HG02642 (cell line): ENCODE results near the gene AJM1.
A peak's percentile ranks its signal among the peaks of the same experiment; 100 is the strongest.
"Not testable (repeated sequence)": the region's sequence is repeated elsewhere in the genome, so short reads cannot be mapped to it uniquely, and the experiment has no call there.

Experiments
- ATAC-seq: cut with Tn5 transposase; IDR thresholded peaks from one replicate; pipeline ENCODE4 v1.9.1; 2021; ENCODE audit warnings: mild to moderate bottlenecking; ENCODE audit not compliant: unreplicated experiment, poor library complexity

AJM1 gene

GRCh38 chr9:136843159-136843800, 1.0 kb downstream of the AJM1 start:
- ATAC-seq: not testable (repeated sequence)

DNA sequence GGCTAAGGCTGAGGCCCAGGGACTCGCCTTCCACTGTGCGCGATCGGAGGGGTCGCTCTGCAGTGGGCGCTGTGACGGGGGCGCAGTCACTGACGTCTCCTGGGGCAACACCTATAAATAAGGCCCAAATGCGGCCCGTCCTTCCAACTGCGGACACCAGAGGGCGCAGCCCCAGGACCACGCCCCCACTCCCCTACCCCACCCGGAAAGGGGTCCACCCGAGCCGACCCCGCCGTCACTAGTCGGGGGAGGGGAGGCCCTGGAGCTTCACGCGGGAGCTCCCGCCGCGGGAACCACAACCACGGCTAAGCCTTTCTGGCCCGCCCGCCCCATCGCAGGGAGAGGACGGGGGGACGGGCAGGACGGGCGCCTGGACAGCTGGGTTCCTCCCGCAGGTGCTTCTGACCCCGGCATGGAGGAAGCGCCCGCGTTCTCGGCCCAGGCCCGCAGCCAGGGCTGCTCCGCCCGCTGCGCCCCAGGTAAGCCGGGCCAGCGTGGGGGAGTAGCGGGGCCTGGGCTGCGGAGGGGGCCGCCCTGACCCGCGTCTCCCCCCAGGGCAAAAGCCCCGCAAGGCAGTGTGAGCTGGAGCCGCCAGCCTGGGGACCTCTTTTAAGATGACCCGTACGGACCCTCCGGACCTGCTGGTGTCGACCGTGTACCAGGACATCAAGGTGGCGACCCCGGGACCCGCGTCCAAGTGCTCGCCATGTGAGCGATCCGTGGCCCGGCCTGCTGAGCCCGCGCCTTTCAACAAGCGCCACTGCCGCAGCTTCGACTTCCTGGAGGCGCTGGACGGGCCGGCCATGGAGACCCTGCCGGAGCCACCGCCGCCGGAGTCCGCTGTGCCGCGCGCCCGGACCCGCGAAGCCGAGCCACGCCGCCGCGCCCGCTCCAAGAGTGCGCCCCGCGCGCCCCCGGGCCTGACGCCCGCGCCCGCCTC, 1.8 kb downstream of the AJM1 start:
- not testable (repeated sequence) for ATAC-seq

GRCh38 chr9:136844761-136845464, 2.6 kb downstream of the AJM1 start:
- ATAC-seq: no peak

- no peak for ATAC-seq
These were observed 3.4 kb downstream of the AJM1 start for GRCh38 chr9:136845465-136846260.

- no peak for ATAC-seq
These were observed 4.3 kb downstream of the AJM1 start for GRCh38 chr9:136846376-136847087.

GRCh38 chr9:136847088-136847825, 5.0 kb downstream of the AJM1 start:
- no peak for ATAC-seq

GRCh38 chr9:136847826-136848392, 5.6 kb downstream of the AJM1 start:
- no peak for ATAC-seq

- no peak for ATAC-seq
These were observed 6.2 kb downstream of the AJM1 start for GRCh38 chr9:136848393-136849037.

DNA sequence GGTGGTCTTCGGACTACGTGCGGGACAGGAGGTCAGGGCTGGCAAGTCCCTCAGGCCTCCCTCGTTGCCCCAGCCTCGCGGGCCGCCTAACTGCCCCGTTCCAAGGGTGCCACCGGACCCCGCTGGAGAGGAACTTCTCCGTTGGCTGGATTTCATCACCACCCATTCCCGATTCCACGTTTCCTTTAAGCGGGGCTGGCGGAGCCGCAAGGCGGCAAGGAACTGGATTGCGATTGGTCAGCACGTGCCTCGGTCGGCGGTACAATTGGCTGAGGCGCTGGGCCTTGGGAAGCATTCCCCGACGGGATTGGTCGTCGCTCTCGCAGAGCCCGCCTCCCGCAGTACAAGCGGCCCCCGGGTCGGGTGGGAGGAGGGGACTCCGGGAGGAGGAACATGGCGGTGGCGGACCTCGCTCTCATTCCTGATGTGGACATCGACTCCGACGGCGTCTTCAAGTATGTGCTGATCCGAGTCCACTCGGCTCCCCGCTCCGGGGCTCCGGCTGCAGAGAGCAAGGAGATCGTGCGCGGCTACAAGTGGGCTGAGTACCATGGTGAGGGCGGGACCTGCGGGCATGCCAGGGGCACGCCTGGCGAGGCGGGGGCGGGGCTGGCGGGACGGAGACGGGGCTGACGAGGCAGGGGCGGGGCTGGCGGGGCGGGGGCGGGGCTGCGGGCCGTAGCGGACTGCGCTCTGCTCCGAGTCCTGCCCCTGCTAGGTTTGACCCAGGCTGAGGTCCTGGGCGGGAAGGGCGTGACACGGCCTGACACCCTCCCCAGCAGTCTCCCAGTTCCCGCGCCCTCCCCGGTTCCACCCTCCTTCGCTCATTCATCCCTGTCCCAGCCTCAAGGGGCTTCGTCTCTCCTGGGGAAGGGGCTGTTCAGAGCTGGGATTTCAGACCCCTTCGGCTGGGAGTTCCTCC, 7.0 kb downstream of the AJM1 start, which contains the start of gene PHPT1:
PHPT1 (plus strand) TSS at position 372 of the 922 bp plus-strand sequence; CDS start at position 394, 22 bp downstream.
- peak; percentile 85 for ATAC-seq

GRCh38 chr9:136849960-136850865, 7.9 kb downstream of the AJM1 start:
- ATAC-seq: no peak

DNA sequence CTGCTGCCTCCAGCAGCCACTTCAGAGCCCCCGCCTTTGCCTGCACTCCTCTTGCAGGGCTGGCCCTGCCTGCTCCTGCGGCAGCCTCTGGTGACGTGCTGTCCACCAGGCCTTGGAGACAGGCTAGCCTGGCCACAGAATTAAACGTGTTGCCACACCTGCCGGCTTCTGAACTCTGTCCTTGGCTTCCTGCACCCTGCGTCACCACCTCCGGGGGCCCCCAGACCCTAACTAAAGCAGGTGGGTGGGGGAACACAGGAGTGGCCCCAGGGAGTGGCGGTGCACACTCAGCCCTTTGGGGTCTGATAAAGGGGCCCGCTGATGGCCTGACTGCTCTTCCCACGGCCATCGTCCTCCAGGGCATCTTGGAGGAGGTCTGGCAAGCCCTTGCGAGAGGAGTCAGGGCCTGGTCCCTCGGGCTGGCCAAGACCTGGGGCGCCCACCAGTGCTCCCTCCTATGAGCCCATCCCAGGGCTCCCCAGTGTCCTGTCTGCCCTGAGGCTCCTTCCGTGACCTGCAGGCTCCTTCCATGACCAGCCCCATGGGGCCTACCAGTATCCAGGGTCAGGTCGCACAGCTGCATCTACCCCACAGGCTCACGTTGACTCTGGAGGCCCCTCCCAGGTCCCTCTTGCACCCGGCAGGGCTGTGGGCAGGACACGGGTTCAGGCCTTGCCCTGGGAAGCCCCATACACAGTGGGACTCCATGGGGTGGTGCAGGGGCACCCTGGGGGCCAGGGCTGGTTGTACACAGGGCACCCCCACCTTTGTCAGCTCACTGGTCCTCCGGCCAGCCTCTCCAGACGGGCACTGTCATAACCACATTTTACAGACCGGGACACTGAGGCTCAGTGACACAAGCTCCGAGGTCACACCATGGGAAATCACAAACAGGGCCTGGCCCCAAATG, 8.8 kb downstream of the AJM1 start:
- no peak for ATAC-seq

- ATAC-seq: no peak
These were observed 9.8 kb downstream of the AJM1 start, which contains the start of gene MAMDC4 for GRCh38 chr9:136851941-136852663. Gene MAMDC4 (plus strand): TSS chr9:136852346. CDS start chr9:136852417, 71 bp downstream.

DNA sequence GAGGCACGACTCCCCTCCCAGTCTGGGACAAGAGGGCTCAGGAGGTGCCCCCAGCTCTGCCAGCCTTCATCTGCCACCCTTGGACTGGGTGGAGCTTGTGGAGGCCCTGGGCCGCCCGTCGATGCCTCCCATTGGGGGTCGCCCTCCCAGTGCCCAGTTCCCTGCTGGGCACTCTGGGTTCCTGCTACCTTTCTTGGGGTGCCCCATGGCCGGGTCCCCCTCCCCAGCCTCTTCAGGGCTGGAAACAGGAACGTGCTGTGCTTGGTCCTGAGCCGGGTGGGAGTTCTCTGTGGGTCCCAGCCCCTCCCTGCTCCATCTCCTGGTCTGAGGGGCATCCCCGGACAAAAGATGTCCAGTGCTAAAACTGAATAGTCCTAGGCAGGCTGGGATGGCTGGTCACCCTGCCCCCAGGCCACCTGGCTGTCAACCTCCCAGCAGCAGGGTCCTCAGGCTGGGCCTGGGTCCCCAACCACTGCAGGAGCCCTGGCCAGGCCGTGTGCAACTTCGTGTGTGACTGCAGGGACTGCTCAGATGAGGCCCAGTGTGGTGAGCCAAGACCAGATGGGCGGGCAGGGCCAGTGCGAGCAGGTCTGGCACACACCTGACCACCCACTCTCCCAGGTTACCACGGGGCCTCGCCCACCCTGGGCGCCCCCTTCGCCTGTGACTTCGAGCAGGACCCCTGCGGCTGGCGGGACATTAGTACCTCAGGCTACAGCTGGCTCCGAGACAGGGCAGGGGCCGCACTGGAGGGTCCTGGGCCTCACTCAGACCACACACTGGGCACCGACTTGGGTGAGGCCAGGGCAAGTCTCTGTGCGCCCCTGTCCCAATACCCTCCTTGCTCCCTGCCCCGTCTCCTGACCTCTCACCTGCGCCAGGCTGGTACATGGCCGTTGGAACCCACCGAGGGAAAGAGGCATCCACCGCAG, 10.7 kb downstream of the AJM1 start:
- ATAC-seq: no peak
